Keratinocyte (primary cell): ENCODE results near the gene SPTAN1. TPM values are rescaled to one million over a fixed set of nuclear protein-coding genes. Genes with fewer than 3 reads are reported as not detected.

Source experiments
- DNase-seq: peaks from one replicate; pipeline ENCODE4 v3.0.0-alpha.2; 2011; ENCODE audit warnings: low read depth, missing footprints, low spot score
- FAIRE-seq: peaks from 2 replicates; lab custom pipeline; 2011; peaks lifted over from hg19 to GRCh38; lab: Jason Lieb, UNC
- H2AFZ ChIP-seq: 2 replicates; pipeline ENCODE4 v1.6.0; 2012; ENCODE audit warnings: low read length, control low read depth, inconsistent platforms; ENCODE audit not compliant: control insufficient read depth
- H3K27ac ChIP-seq: 2 replicates; pipeline ENCODE4 v1.5.1; 2011; ENCODE audit warnings: low read length; ENCODE audit not compliant: control insufficient read depth, insufficient read depth
- H3K27me3 ChIP-seq: 3 replicates; pipeline ENCODE4 v1.6.0; 2011; ENCODE audit warnings: low read length; ENCODE audit not compliant: control insufficient read depth, insufficient read depth; ENCODE audit errors: extremely low read depth
- H3K36me3 ChIP-seq, 2 experiments: 2 replicates in 1 of 2; 3 replicates in 1 of 2; pipeline ENCODE4 v1.5.1; 2011; ENCODE audit warnings: low read length in 2 of 2, mild to moderate bottlenecking in 1 of 2; ENCODE audit not compliant: control insufficient read depth in 2 of 2, insufficient read depth in 2 of 2; ENCODE audit errors: extremely low read depth in 1 of 2
- H3K4me1 ChIP-seq: 3 replicates; pipeline ENCODE4 v1.5.1; 2011; ENCODE audit warnings: low read length; ENCODE audit not compliant: control insufficient read depth, insufficient read depth; ENCODE audit errors: extremely low read depth
- H3K4me2 ChIP-seq: 3 replicates; pipeline ENCODE4 v1.6.0; 2011; ENCODE audit warnings: low read depth, low read length; ENCODE audit not compliant: control insufficient read depth, insufficient read depth; ENCODE audit errors: extremely low read depth
- H3K4me3 ChIP-seq, 3 experiments: fragments of 200-600 bp in 1 of 3; sonication (generic) in 1 of 3; 2 replicates in 2 of 3; 3 replicates in 1 of 3; pipeline ENCODE4 v1.5.1; 2011 to 2016; ENCODE audit warnings: low read length in 3 of 3, mild to moderate bottlenecking in 3 of 3, control low read depth in 2 of 3, inconsistent platforms in 1 of 3, low read depth in 1 of 3, mixed read lengths in 1 of 3, mixed run types in 1 of 3, moderate library complexity in 1 of 3; ENCODE audit not compliant: control insufficient read depth in 2 of 3, insufficient read depth in 2 of 3; ENCODE audit errors: extremely low read depth in 1 of 3
- H3K79me2 ChIP-seq: 2 replicates; pipeline ENCODE4 v1.6.0; 2012; ENCODE audit warnings: low read length; ENCODE audit not compliant: control insufficient read depth, insufficient read depth
- H3K9ac ChIP-seq: 3 replicates; pipeline ENCODE4 v1.6.0; 2011; ENCODE audit warnings: low read length; ENCODE audit not compliant: control insufficient read depth, insufficient read depth; ENCODE audit errors: extremely low read depth
- H3K9me1 ChIP-seq: 3 replicates; pipeline ENCODE4 v1.6.0; 2011; ENCODE audit warnings: low read length; ENCODE audit not compliant: control insufficient read depth, insufficient read depth; ENCODE audit errors: extremely low read depth
- H3K9me3 ChIP-seq: 2 replicates; pipeline ENCODE4 v1.5.1; 2012; ENCODE audit warnings: low read depth, low read length; ENCODE audit not compliant: control insufficient read depth
- H4K20me1 ChIP-seq: 3 replicates; pipeline ENCODE4 v1.6.0; 2011; ENCODE audit warnings: low read length; ENCODE audit not compliant: control insufficient read depth, insufficient read depth; ENCODE audit errors: extremely low read depth
- CTCF ChIP-seq, 3 experiments: IDR thresholded peaks in 1 of 3; conservative IDR thresholded peaks in 1 of 3; optimal IDR thresholded peaks in 1 of 3; 2 replicates in 2 of 3; 3 replicates in 1 of 3; pipeline versions ENCODE3 to v1.5.1; 2011; ENCODE audit warnings: low read length in 3 of 3, mild to moderate bottlenecking in 3 of 3, moderate library complexity in 2 of 3, control low read depth in 1 of 3, inconsistent platforms in 1 of 3; ENCODE audit not compliant: insufficient read depth in 2 of 3; ENCODE audit errors: extremely low read depth in 1 of 3
- EZH2 ChIP-seq: IDR thresholded peaks from one replicate; pipeline ENCODE4 v1.6.1; 2012; ENCODE audit warnings: inconsistent platforms, mild to moderate bottlenecking, low read length, moderate library complexity
- dilution Hi-C: fragments of 300-500 bp; cut with MboI; formaldehyde crosslinking; loops from one replicate; pipeline ENCODE4 v1.7.0; 2020; ENCODE audit warnings: low sequenced_read_pairs; ENCODE audit not compliant: extremely low pct_ligation_motif_present
- polyA plus RNA-seq, 5 experiments: library from polyadenylated mRNA; depleted of rRNA in 3 of 5; stranded (reverse) in 3 of 5; stranded (forward) in 1 of 5; unstranded in 1 of 5; fragments of >200 nt; gene quantifications; 1 replicate in 1 of 5; 2 replicates in 3 of 5; 3 replicates in 1 of 5; pipeline versions ENCODE4 v1.2.1 to v1.2.3, GENCODE V29; 2011 to 2012; ENCODE audit warnings: missing spikeins in 2 of 5, low read depth in 1 of 5, low replicate concordance in 1 of 5

Gene SPTAN1
- polyA plus RNA-seq, 1 donor (not counting 4 experiments of a cell fraction or from before 2014, with no cell fraction given): 98.7 TPM

- dilution Hi-C loops: no loop called here
- Histone ChIP-seq H3K36me3 (peaks cover 28 to 43% of the 10 kb centered on the region in 2 experiments), H3K79me2 (no peaks in the 10 kb centered on the region), H3K9ac (no peak overlapping the region), H4K20me1 (no peaks in the 10 kb centered on the region), H3K4me2 (no peak overlapping the region), H3K9me3 (no peaks in the 10 kb centered on the region), H2AFZ (no peak overlapping the region), H3K27me3 (no peaks in the 10 kb centered on the region), H3K9me1 (no peaks in the 10 kb centered on the region), H3K27ac (no peak overlapping the region), H3K4me1 (no peaks in the 10 kb centered on the region), H3K4me3 (no peak overlapping the region)
- DNase-seq: no peak
- no peak for FAIRE-seq
- TF ChIP-seq CTCF (optimal IDR thresholded peaks at IDR 0.05 in 1 of 3, IDR thresholded peaks at IDR 0.05 in 1 of 3, conservative IDR thresholded peaks at IDR 0.05 in 1 of 3; ENCODE audit: extremely low read depth in 1 of 3, insufficient read depth in 2 of 3, low read length in 3 of 3) (no peak), EZH2 (no peak)
Observed at GRCh38 chr9:128595471-128595870, 43.1 kb downstream of the SPTAN1 start.

GRCh38 chr9:128600099-128600498 is 47.7 kb downstream of the SPTAN1 start:
- TF ChIP-seq EZH2: no peak
- TF ChIP-seq CTCF (optimal IDR thresholded peaks at IDR 0.05 in 1 of 3, IDR thresholded peaks at IDR 0.05 in 1 of 3, conservative IDR thresholded peaks at IDR 0.05 in 1 of 3; ENCODE audit: extremely low read depth in 1 of 3, insufficient read depth in 2 of 3, low read length in 3 of 3): no peak
- FAIRE-seq: peak; percentile 43
- H3K9me3 ChIP-seq: no peaks in the 10 kb centered on the region

More at GRCh38 chr9:128600099-128600498, 47.7 kb downstream of the SPTAN1 start:
- H2AFZ ChIP-seq: no peak overlapping the region
- no peaks in the 10 kb centered on the region for H3K79me2 ChIP-seq
- no peak overlapping the region for H3K9ac ChIP-seq
- DNase-seq: no peak
- H3K27ac ChIP-seq: no peak overlapping the region
- no peaks in the 10 kb centered on the region for H4K20me1 ChIP-seq
- H3K4me2 ChIP-seq: no peak overlapping the region
- H3K27me3 ChIP-seq: no peaks in the 10 kb centered on the region
- H3K4me3 ChIP-seq: no peak overlapping the region
- H3K36me3 ChIP-seq: peaks cover 42 to 47% of the 10 kb centered on the region in 2 experiments
- dilution Hi-C loops: no loop called here
- H3K4me1 ChIP-seq: no peaks in the 10 kb centered on the region
- no peaks in the 10 kb centered on the region for H3K9me1 ChIP-seq
